Parathyroid adenoma (tissue), 2 donors: ENCODE measurements around the gene FGR.

Experiments
- H2AFZ ChIP-seq: fragments of 300-600 bp; sonication (generic); one replicate; pipeline ENCODE4 v1.7.0; 2017; ENCODE audit warnings: antibody characterized with exemption, mild to moderate bottlenecking
- H3K27ac ChIP-seq: fragments of 300-600 bp; sonication (generic); one replicate; pipeline ENCODE4 v1.7.0; 2017
- H3K27me3 ChIP-seq: fragments of 300-600 bp; sonication (generic); one replicate; pipeline ENCODE4 v1.7.0; 2017; ENCODE audit warnings: low read length; ENCODE audit not compliant: control insufficient read depth, insufficient read depth
- H3K36me3 ChIP-seq: fragments of 300-600 bp; sonication (generic); one replicate; pipeline ENCODE4 v1.7.0; 2017; ENCODE audit warnings: low read length; ENCODE audit not compliant: control insufficient read depth, insufficient read depth
- H3K4me1 ChIP-seq: fragments of 300-600 bp; sonication (generic); one replicate; pipeline ENCODE4 v1.7.0; 2017; ENCODE audit warnings: control low read depth
- H3K4me2 ChIP-seq: fragments of 300-600 bp; sonication (generic); one replicate; pipeline ENCODE4 v1.7.0; 2017; ENCODE audit warnings: low read length
- H3K4me3 ChIP-seq: fragments of 300-600 bp; sonication (generic); one replicate; pipeline ENCODE4 v1.7.0; 2017; ENCODE audit warnings: low read depth, low read length
- H3K79me2 ChIP-seq: fragments of 300-600 bp; sonication (generic); one replicate; pipeline ENCODE4 v1.7.0; 2017; ENCODE audit warnings: control low read depth
- H3K9ac ChIP-seq: fragments of 300-600 bp; sonication (generic); one replicate; pipeline ENCODE4 v1.7.0; 2017; ENCODE audit warnings: mild to moderate bottlenecking
- H3K9me3 ChIP-seq: fragments of 300-600 bp; sonication (generic); one replicate; pipeline ENCODE4 v1.7.0; 2017; ENCODE audit warnings: low read length; ENCODE audit not compliant: control insufficient read depth
- CTCF ChIP-seq: fragments of 300-600 bp; sonication (generic); IDR thresholded peaks from one replicate; pipeline ENCODE4 v1.7.0; 2017; ENCODE audit warnings: antibody characterized with exemption, mild to moderate bottlenecking
- donor health status: primary hyperparathyroidism.

The FGR gene

GRCh38 chr1:27650171-27650538, 15.2 kb upstream of the FGR start:
- no peak overlapping the region for H3K27ac ChIP-seq

GRCh38 chr1:27649306-27649635, 14.3 kb upstream of the FGR start:
- H3K4me2 ChIP-seq = no peak overlapping the region
- no peaks in the 10 kb centered on the region for H3K9me3 ChIP-seq
- no peaks in the 10 kb centered on the region for H3K27me3 ChIP-seq
- H3K9ac ChIP-seq = no peak overlapping the region
- no peaks in the 10 kb centered on the region for H3K36me3 ChIP-seq
- H3K4me3 ChIP-seq = no peak overlapping the region
- H2AFZ ChIP-seq = no peak overlapping the region
- H3K27ac ChIP-seq = no peak overlapping the region
- TF ChIP-seq CTCF = no peak
- H3K4me1 ChIP-seq = no peaks in the 10 kb centered on the region
- H3K79me2 ChIP-seq = no peaks in the 10 kb centered on the region

More at GRCh38 chr1:27650171-27650538, 15.2 kb upstream of the FGR start:
- no peak for TF ChIP-seq CTCF
- Histone ChIP-seq H3K9me3 (no peaks in the 10 kb centered on the region), H3K27me3 (no peaks in the 10 kb centered on the region), H3K9ac (no peak overlapping the region), H2AFZ (no peak overlapping the region), H3K4me1 (no peaks in the 10 kb centered on the region), H3K79me2 (no peaks in the 10 kb centered on the region), H3K4me3 (no peak overlapping the region), H3K4me2 (no peak overlapping the region), H3K36me3 (no peaks in the 10 kb centered on the region)

- H3K27ac ChIP-seq = no peak overlapping the region
- no peak overlapping the region for H3K4me3 ChIP-seq
- H3K36me3 ChIP-seq = no peaks in the 10 kb centered on the region
- no peaks in the 10 kb centered on the region for H3K27me3 ChIP-seq
- no peak for TF ChIP-seq CTCF
- H2AFZ ChIP-seq = no peak overlapping the region
- H3K9ac ChIP-seq = no peak overlapping the region
- H3K79me2 ChIP-seq = no peaks in the 10 kb centered on the region
- no peaks in the 10 kb centered on the region for H3K9me3 ChIP-seq
- no peak overlapping the region for H3K4me2 ChIP-seq
- H3K4me1 ChIP-seq = no peaks in the 10 kb centered on the region
These were observed 13.8 kb upstream of the FGR start for GRCh38 chr1:27648602-27649305.

- Histone ChIP-seq H3K36me3 (no peaks in the 10 kb centered on the region), H3K4me3 (no peak overlapping the region), H3K79me2 (no peaks in the 10 kb centered on the region), H3K27ac (no peak overlapping the region), H3K9ac (no peak overlapping the region), H3K4me1 (no peaks in the 10 kb centered on the region), H2AFZ (no peak overlapping the region), H3K4me2 (no peak overlapping the region), H3K9me3 (no peaks in the 10 kb centered on the region), H3K27me3 (no peaks in the 10 kb centered on the region)
- TF ChIP-seq CTCF = no peak
These were observed 12.3 kb upstream of the FGR start for GRCh38 chr1:27647328-27647727.

GRCh38 chr1:27646676-27647075, 11.7 kb upstream of the FGR start:
- no peak overlapping the region for H3K4me2 ChIP-seq
- H3K27ac ChIP-seq = no peak overlapping the region
- no peaks in the 10 kb centered on the region for H3K36me3 ChIP-seq
- no peak overlapping the region for H2AFZ ChIP-seq
- no peaks in the 10 kb centered on the region for H3K4me1 ChIP-seq
- no peak overlapping the region for H3K4me3 ChIP-seq
- no peaks in the 10 kb centered on the region for H3K27me3 ChIP-seq
- no peaks in the 10 kb centered on the region for H3K9me3 ChIP-seq
- H3K9ac ChIP-seq = no peak overlapping the region
- H3K79me2 ChIP-seq = no peaks in the 10 kb centered on the region
- no peak for TF ChIP-seq CTCF
